WTC11 (cell line): ENCODE data around the gene TMEM269.

Experiments used
- SP1 ChIP-seq: sonication (generic); formaldehyde crosslinking; conservative IDR thresholded peaks from 2 replicates; pipeline ENCODE4 v1.8.1; 2022; ENCODE audit warnings: missing genetic modification reagents
- ZNF121 ChIP-seq: sonication (generic); formaldehyde crosslinking; IDR thresholded peaks from 2 replicates; pipeline ENCODE4 v1.8.0; 2023; ENCODE audit warnings: missing genetic modification reagents
- TF ChIP-seq, protein P1 (sequence below): fragments of 200-600 bp; IDR thresholded peaks from 2 replicates; pipeline ENCODE4 v1.8.0; 2022; ENCODE audit warnings: antibody characterized with exemption
- TF ChIP-seq, protein P2 (sequence below): fragments of 250-450 bp; sonication (Bioruptor Pico); IDR thresholded peaks from 2 replicates; pipeline ENCODE4 v1.9.0; 2021; ENCODE audit warnings: moderate library complexity, mild to moderate bottlenecking, inconsistent platforms, borderline replicate concordance
- TF ChIP-seq, protein P3 (sequence below): fragments of 250-450 bp; sonication (Bioruptor Pico); IDR thresholded peaks from 2 replicates; pipeline ENCODE4 v1.9.0; 2021; ENCODE audit warnings: mild to moderate bottlenecking, borderline replicate concordance

DNA sequence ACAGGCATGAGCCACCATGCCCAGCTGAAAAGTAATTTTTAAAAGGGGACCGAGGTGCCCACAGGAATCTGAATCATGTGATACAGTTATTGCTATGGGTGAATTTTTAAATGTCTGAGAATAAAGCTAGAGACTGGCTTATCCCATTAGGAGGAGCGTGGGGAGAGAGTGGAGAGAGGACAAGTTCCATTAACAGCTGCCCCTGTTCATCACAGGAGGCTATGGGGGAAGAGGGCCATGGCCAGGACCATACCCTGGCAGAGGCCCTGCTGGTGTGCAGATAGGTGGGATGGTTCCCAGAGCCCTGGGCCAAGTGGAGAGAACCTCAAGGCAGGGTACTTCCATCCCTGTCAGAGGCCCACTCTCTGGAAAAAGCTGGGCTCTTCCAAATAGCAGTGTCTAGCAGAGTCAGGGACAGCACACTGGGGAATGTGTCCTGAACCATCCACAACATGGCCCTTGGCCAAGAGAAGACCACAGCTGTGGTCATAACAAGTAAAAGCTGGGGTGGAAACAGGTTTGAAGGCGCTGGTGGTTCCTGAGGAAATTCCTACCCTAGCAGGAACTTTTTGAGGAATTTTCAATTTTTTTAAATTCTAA is 48.0 kb downstream of the TMEM269 start:
- TF ChIP-seq, protein P1, sequence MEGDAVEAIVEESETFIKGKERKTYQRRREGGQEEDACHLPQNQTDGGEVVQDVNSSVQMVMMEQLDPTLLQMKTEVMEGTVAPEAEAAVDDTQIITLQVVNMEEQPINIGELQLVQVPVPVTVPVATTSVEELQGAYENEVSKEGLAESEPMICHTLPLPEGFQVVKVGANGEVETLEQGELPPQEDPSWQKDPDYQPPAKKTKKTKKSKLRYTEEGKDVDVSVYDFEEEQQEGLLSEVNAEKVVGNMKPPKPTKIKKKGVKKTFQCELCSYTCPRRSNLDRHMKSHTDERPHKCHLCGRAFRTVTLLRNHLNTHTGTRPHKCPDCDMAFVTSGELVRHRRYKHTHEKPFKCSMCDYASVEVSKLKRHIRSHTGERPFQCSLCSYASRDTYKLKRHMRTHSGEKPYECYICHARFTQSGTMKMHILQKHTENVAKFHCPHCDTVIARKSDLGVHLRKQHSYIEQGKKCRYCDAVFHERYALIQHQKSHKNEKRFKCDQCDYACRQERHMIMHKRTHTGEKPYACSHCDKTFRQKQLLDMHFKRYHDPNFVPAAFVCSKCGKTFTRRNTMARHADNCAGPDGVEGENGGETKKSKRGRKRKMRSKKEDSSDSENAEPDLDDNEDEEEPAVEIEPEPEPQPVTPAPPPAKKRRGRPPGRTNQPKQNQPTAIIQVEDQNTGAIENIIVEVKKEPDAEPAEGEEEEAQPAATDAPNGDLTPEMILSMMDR, result no peak
- no peak for TF ChIP-seq ZNF121 (CRISPR knock-in tag)
- TF ChIP-seq, protein P2, sequence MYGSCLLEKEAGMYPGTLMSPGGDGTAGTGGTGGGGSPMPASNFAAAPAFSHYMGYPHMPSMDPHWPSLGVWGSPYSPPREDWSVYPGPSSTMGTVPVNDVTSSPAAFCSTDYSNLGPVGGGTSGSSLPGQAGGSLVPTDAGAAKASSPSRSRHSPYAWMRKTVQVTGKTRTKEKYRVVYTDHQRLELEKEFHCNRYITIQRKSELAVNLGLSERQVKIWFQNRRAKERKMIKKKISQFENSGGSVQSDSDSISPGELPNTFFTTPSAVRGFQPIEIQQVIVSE, result no peak
- TF ChIP-seq, protein P3, sequence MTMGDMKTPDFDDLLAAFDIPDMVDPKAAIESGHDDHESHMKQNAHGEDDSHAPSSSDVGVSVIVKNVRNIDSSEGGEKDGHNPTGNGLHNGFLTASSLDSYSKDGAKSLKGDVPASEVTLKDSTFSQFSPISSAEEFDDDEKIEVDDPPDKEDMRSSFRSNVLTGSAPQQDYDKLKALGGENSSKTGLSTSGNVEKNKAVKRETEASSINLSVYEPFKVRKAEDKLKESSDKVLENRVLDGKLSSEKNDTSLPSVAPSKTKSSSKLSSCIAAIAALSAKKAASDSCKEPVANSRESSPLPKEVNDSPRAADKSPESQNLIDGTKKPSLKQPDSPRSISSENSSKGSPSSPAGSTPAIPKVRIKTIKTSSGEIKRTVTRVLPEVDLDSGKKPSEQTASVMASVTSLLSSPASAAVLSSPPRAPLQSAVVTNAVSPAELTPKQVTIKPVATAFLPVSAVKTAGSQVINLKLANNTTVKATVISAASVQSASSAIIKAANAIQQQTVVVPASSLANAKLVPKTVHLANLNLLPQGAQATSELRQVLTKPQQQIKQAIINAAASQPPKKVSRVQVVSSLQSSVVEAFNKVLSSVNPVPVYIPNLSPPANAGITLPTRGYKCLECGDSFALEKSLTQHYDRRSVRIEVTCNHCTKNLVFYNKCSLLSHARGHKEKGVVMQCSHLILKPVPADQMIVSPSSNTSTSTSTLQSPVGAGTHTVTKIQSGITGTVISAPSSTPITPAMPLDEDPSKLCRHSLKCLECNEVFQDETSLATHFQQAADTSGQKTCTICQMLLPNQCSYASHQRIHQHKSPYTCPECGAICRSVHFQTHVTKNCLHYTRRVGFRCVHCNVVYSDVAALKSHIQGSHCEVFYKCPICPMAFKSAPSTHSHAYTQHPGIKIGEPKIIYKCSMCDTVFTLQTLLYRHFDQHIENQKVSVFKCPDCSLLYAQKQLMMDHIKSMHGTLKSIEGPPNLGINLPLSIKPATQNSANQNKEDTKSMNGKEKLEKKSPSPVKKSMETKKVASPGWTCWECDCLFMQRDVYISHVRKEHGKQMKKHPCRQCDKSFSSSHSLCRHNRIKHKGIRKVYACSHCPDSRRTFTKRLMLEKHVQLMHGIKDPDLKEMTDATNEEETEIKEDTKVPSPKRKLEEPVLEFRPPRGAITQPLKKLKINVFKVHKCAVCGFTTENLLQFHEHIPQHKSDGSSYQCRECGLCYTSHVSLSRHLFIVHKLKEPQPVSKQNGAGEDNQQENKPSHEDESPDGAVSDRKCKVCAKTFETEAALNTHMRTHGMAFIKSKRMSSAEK (CRISPR knock-in tag), result no peak
- no peak for TF ChIP-seq SP1 (CRISPR knock-in tag)
